Right renal cortex interstitium (tissue), 3 donors: ENCODE data around the gene TMEM141. TPM values are rescaled to one million over a fixed set of nuclear protein-coding genes. Genes with fewer than 3 reads are reported as not detected.
"Not testable (repeated sequence)": the region's sequence is repeated elsewhere in the genome, so short reads cannot be mapped to it uniquely, and the experiment has no call there.

ENCODE experiments used
- DNase-seq, 3 donors: peaks; one replicate each; pipeline ENCODE4 v3.0.0-alpha.2; 2013; ENCODE audit warnings: low read depth in 3 of 3, low spot score in 2 of 3
- polyA plus RNA-seq, 3 donors: library from polyadenylated mRNA; unstranded; fragments of 120-200 nt; gene quantifications; one replicate each; pipeline ENCODE4 v1.2.1, GENCODE V29; 2013; ENCODE audit not compliant: insufficient read length in 3 of 3

The TMEM141 gene
- polyA plus RNA-seq, 3 donors, result 63.2 to 77.7 (median 67.1) TPM

GRCh38 chr9:136769710-136770191 is 21.4 kb upstream of the TMEM141 start:
- no peak for DNase-seq

- no peak for DNase-seq
Measured at GRCh38 chr9:136771907-136772415, 19.2 kb upstream of the TMEM141 start.

DNA sequence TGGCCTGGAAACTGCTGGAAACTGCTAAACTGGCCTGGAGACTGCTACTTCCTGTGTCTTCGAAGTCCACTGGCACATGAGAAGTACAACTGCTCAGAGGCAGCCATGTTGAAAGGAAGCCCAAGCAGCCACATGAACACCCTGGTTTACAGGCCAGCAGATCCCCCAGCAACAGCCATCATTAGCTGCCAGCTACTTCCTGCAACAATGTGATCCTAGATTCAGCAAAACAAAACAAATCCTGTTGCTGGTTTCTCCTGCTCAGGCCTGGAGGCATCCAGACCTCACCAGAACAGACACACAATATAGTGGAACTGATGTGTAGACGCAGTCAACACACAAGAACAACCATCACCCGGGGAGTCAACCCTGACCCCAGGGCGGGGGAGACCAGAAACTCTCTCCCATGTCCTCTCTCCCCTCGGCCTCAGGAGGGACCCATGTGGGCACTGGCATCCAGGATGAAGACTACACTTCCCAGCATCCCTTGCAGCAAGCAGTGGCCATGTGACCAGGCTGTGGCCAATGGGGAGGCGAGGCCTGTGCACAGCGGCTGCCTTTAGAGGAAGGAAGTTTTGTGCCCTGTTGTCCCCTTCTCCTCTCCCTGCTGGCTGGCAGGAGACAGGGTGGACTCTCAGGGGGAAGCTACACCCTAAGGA is 17.6 kb upstream of the TMEM141 start:
- no peak for DNase-seq

DNA sequence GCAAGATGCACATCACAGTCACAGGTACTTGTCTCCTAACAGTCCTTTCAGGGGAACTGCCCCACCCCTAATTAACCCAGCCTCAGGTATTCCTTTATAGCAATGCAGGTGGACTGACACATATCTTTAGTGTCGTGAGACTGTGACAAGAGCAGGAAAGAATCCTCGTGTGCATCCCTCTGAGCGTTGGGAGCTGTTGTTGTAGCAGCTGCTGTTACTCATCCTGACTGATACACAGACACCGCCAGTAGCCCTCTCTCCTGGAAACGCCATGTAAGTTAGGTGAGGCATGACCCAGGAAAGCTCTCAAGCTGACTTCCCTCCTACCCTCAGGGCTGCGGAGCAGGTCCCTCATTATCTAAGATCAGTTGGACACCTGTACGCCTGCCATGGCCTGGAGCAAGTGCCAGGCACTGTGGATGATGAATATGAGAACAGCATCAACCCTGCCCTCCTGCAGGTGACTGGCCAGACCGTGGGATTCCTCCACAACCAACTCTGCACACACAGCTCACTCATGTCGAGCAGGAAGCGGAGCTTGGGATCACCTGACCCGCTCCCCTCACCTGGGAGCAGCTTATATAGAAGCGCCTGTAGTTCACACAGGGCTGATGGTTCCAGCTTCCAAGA is 16.6 kb upstream of the TMEM141 start:
- no peak for DNase-seq

DNA sequence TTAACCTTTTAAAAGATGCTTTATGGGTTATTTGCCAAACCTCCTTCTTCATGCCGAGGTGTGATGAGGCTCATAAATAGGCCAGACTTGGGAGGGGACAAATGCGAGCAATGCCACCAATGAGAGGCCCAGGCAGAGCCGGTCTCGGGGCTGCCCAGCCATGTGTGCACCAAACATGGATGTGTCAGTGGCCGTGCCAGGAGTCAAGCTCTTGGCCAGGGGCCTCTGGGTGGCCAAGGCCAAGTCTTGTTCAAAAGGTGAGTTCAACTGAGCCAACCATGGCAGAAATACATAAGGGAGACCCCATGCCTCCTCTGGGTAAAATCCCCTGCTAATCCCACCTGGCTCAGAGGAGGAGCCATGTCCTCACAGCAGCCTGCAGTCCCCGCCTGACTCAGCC is 16.0 kb upstream of the TMEM141 start:
- no peak for DNase-seq

DNA sequence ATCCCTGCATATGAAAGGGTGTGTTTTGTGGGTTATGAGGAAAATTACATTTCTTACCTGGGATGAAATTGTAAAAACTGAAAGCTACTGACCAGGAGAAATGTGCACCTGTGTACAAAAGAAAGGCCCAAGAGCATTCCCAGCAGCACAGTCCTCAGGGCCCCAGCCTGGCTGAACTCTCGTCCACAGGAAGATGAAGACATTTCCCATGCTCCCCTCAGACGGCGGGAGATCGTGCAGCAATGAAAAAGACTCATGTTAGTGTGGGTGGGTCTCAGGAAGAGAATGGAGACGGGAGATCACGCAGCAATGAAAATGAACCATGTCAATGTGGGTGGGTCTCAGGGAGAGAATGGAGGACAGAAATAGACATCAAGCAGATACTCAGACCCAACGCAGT is 14.2 kb upstream of the TMEM141 start:
- DNase-seq, result no peak

GRCh38 chr9:136777359-136777758 is 13.8 kb upstream of the TMEM141 start:
- no peak for DNase-seq

DNA sequence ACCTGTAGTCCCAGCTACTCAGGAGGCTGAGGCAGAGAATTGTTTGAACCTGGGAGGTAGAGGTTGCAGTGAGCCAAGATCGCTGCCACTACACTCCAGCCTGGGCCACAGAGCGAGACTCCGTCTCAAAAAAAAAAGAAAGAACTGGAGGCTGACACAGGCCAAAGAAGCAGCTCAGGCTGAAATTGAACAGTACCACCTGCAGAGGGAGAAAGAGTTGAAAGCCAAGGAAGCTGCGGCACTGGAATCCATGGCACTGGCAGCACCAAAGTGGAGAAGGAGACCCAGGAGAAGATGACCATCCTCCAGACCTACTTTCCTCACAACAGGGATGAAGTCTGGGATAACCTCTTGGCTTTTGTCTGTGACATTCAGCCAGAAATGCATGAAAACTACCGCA is 11.3 kb upstream of the TMEM141 start:
- no peak for DNase-seq

DNA sequence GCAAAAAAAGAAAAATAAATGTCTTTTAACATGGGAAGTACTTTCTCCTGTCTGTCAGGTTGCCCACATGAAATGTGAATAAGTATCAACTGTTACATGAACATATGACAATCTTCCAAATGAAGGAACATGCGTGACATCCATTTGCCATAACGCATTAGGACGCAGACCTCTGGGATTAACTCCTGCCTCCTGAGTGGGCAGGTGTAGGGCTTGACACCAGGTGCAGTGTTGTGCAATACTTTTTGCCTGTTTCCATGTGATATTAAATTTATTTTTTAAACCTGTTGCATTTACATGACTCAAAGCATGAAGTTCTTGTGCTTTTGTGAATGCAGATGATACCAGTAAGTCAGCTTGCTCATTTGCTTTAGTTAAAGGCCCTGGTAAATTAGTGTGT is 8.7 kb upstream of the TMEM141 start:
- DNase-seq, result no peak

GRCh38 chr9:136784249-136784996 is 6.7 kb upstream of the TMEM141 start:
- DNase-seq, result no peak

GRCh38 chr9:136784997-136785361 is 6.2 kb upstream of the TMEM141 start:
- no peak for DNase-seq

DNA sequence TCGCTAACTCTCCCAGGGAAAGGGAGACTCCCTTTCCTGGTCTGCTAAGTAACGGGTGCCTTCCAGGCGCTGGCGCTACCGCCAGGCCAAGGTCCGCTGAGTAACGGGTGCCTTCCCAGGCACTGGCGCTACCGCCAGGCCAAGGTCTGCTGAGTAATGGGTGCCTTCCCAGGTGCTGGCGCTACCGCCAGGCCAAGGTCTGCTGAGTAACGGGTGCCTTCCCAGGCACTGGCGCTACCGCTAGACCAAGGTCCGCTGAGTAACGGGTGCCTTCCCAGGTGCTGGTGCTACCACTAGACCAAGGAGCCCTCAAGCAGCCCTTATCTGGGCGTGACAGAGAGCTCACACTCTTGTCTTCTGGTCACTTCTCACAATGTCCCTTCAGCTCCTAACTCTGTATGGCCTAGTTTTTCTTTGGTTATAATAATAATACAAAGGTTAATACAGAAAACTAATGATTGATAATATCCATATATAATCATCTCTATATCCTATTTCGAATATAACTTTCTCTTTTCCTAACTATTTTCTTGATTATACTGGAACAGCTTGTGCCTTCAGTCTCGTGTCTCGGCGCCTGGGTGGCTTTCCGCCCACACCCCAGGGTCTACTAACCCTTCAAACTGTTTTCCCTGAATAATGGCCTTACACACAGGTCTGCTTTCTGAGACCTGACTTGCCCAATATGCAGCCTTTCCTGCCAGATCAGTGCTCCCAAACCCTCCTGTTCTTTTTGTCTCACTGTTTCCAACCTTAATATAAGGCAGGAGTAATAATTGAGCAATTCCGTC is 5.4 kb upstream of the TMEM141 start:
- not testable (repeated sequence) for DNase-seq

DNA sequence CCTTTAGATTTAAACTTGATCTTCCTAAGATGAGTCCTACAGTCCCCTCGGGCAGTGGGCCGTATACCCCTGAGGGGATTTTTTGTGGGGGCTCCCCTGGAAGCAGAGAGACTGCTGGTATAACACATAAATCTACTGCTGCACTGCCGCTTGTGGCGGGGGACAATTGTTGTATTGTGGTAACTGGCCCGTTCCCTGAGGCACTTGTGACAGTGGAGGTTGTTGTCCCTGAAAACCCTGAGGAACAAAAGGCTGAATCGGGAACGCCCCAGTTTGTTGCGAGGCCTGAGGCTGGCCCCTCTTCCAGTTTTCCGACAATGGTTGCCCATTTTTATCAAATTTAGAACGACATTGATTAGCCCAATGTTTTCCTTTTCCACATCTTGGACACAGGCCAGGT is 4.7 kb upstream of the TMEM141 start:
- no peak for DNase-seq

GRCh38 chr9:136786983-136787382 is 4.2 kb upstream of the TMEM141 start:
- DNase-seq, result not testable (repeated sequence)

DNA sequence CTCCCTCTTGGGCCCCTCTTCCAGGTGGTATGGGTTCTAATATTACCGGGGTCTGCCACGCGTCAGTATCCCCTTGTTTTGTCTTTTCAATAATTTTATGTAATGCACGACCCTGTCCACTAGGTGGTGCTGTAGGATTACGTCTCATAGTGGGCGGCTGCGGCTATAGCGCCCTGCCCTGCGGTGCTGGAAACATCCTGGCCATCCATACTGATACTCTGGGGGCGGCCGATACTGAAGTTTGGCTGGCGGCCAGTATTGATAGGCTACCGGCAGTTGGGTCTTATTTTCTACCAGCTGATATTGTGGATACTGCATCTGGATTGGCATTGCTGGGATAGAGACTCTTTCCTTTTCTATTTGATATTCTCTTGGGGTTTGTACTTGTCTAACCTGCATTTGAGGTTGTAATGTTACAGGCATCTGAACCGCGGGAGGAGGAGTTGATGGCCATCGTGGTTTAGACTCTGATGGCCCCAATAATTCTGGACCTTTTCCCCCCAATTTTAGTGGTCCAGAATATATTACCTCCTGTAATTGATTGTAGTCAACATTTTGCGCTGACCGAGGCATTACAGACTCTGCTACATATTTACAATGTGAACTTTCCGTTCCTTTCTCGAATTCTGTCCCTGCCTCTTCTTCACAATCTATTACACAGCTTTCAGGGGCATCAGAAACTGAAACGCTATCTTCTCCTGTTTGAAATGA is 3.3 kb upstream of the TMEM141 start:
- no peak for DNase-seq

DNA sequence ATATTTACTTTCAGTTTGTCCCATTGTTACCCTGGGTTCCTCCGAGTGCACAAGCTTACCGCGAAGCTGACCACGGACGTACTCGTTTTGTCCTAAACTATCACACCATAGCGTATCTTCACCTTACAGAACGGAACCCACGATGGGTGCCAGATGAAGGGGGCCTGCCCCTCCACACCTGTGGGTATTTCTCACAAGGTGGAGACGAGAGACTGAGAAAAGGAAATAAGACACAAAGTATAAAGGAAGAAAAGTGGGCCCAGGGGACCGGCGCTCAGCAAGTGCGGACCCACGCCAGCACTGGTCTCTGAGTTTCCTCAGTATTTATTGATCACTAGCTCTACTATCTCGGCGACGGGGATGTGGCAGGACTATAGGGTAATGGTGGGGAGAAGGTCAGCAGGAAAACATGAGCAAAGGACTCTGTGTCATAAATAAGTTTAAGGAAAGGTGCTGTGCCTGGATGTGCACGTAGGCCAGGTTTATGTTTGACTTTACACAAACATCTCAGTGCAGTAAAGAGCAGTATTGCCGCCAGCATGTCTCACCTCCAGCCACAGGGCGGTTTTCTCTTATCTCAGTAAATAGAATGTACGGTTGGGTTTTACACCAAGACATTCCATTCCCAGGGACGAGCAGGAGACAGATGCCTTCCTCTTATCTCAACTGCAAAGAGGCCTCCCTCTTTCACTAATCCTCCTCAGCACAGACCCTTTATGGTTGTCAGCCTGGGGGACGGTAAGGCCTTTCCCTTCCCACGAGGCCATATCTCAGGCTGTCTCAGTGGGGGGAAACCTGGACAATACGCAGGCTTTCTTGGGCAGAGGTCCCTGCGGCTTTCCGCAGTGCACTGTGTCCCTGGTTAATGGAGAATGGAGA is 2.3 kb upstream of the TMEM141 start:
- DNase-seq, result not testable (repeated sequence)

DNA sequence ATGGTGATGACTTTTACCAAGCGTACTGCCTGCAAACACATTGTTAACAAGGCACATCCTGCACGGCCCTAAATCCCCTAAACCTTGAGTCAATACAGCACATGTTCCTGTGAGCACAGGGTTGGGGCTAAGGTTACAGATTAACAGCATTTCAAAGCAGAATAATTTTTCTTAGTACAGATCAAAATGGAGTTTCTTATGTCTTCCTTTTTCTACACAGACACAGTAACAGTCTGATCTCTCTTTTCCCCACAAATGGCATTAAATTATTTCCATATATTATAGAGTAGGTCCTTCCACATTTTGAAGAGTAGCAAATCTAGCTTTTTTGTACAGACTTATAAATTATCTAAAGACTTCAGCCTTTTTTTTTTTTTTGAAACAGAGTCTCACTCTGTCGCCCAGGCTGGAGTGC is 1.6 kb upstream of the TMEM141 start:
- no peak for DNase-seq

DNA sequence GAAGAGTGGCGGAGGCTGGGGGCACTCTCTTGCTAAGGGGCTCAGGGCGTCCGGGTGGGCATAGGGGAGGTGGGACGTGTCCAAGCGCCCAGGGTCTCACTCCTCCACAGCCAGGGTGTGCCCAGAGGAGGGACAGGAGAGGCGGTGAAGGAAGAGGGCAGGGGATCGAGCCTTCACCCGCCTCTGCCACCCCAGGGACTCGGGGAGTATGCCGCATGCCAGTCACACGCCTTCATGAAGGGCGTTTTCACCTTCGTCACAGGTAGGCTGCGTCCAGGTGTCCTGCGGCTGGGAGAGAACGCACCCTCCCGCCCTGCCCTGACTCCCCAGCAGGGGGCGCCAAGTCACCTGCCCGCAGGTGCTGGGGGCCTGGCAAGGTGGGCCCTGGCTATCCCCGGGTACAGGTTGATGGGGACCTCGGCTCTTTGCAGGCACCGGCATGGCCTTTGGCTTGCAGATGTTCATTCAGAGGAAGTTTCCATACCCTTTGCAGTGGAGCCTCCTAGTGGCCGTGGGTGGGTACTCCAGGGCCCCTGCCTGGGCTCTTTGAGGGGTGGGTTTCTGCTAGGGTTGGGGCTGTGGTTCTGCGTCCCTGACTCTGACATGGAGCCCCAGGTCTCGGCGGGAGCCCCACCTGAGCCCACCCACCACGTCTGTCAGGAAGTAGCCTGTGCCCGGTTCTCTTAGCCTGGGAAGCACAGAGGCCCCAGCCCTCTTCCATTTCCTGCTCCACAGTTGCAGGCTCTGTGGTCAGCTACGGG is 552 bp downstream of the TMEM141 start:
- DNase-seq, result no peak
